GM23338 (cell line): ENCODE results near the gene PPP1R9B. TPM values are rescaled to one million over a fixed set of nuclear protein-coding genes. Genes with fewer than 3 reads are reported as not detected.

Experiments
- ATAC-seq: fragments of 200-7000 bp; cut with Tn5 transposase; 3 replicates; pipeline ENCODE4 v1.9.1; 2020
- DNase-seq: peaks from one replicate; pipeline ENCODE4 v3.0.0-alpha.2; 2015; ENCODE audit warnings: low spot score
- H2AFZ ChIP-seq: fragments of 200-600 bp; sonication (generic); 2 replicates; pipeline ENCODE4 v1.8.0; 2016; ENCODE audit warnings: antibody characterized with exemption, mild to moderate bottlenecking, moderate library complexity
- H3F3A ChIP-seq: fragments of 200-600 bp; sonication (generic); replicated peaks from 2 replicates; pipeline ENCODE4 v1.8.0; 2017; ENCODE audit warnings: antibody characterized with exemption, mixed run types, low read depth
- H3K27ac ChIP-seq: fragments of 200-600 bp; sonication (generic); 2 replicates; pipeline ENCODE4 v1.6.1; 2016; ENCODE audit warnings: low read depth
- H3K27me3 ChIP-seq: fragments of 200-600 bp; sonication (generic); 2 replicates; pipeline ENCODE4 v1.8.0; 2016; ENCODE audit warnings: mild to moderate bottlenecking, mixed run types, moderate library complexity; ENCODE audit not compliant: insufficient read depth
- H3K36me3 ChIP-seq: fragments of 200-600 bp; sonication (generic); 2 replicates; pipeline ENCODE4 v1.8.0; 2016; ENCODE audit warnings: mild to moderate bottlenecking; ENCODE audit not compliant: insufficient read depth
- H3K4me1 ChIP-seq: fragments of 200-600 bp; sonication (generic); 2 replicates; pipeline ENCODE4 v1.8.0; 2016; ENCODE audit warnings: mild to moderate bottlenecking, moderate library complexity; ENCODE audit not compliant: insufficient read depth
- H3K4me2 ChIP-seq: fragments of 200-600 bp; sonication (generic); 2 replicates; pipeline ENCODE4 v1.7.1; 2017; ENCODE audit warnings: mixed run types
- H3K4me3 ChIP-seq: fragments of 200-600 bp; sonication (generic); 2 replicates; pipeline ENCODE4 v1.6.1; 2016; ENCODE audit warnings: mixed run types
- H3K79me2 ChIP-seq: fragments of 200-600 bp; sonication (generic); replicated peaks from 2 replicates; pipeline ENCODE4 v1.8.0; 2017; ENCODE audit warnings: mild to moderate bottlenecking; ENCODE audit not compliant: insufficient read depth
- H3K9me2 ChIP-seq: fragments of 200-600 bp; sonication (generic); 2 replicates; pipeline ENCODE4 v1.8.0; 2017; ENCODE audit not compliant: insufficient read depth
- H4K20me1 ChIP-seq: fragments of 200-600 bp; sonication (generic); replicated peaks from 2 replicates; pipeline ENCODE4 v1.8.0; 2017; ENCODE audit warnings: mild to moderate bottlenecking; ENCODE audit not compliant: insufficient read depth
- H3K27ac Mint-ChIP-seq: 2 replicates; pipeline ENCODE4 v1.8.0; 2020; ENCODE audit warnings: inconsistent platforms, mild to moderate bottlenecking, moderate library complexity, mixed read lengths
- H3K27me3 Mint-ChIP-seq: 3 replicates; pipeline ENCODE4 v1.8.0; 2022; ENCODE audit warnings: low read depth, mild to moderate bottlenecking, moderate library complexity, mixed read lengths, inconsistent platforms; ENCODE audit not compliant: insufficient read depth, poor library complexity
- H3K36me3 Mint-ChIP-seq: 3 replicates; pipeline ENCODE4 v1.8.0; 2021; ENCODE audit warnings: low read depth, mild to moderate bottlenecking, inconsistent platforms, moderate library complexity, mixed read lengths
- H3K4me1 Mint-ChIP-seq: 3 replicates; pipeline ENCODE4 v1.8.0; 2020; ENCODE audit warnings: mild to moderate bottlenecking, inconsistent platforms, mixed read lengths
- H3K4me3 Mint-ChIP-seq: 3 replicates; pipeline ENCODE4 v1.8.0; 2021; ENCODE audit warnings: moderate library complexity, mild to moderate bottlenecking, inconsistent platforms, mixed read lengths
- H3K9me3 Mint-ChIP-seq: 3 replicates; pipeline ENCODE4 v1.8.0; 2020; ENCODE audit warnings: moderate library complexity, mild to moderate bottlenecking, inconsistent platforms, mixed read lengths
- CTCF ChIP-seq, 2 experiments: fragments of 200-600 bp in 1 of 2; sonication (generic) in 1 of 2; conservative IDR thresholded peaks; 2 replicates each; pipeline versions ENCODE4 v1.5.1 to v1.6.1; 2016 to 2017; ENCODE audit warnings: antibody characterized with exemption in 2 of 2, low read depth in 2 of 2, mild to moderate bottlenecking in 2 of 2, moderate library complexity in 1 of 2
- EZH2 ChIP-seq: fragments of 200-600 bp; sonication (generic); IDR thresholded peaks from one replicate; pipeline ENCODE4 v1.8.0; 2017; ENCODE audit warnings: antibody characterized with exemption, mild to moderate bottlenecking, low read depth; ENCODE audit not compliant: unreplicated experiment
- EZH2phosphoT487 ChIP-seq: fragments of 200-600 bp; sonication (generic); IDR thresholded peaks from one replicate; pipeline ENCODE4 v1.8.1; 2018; ENCODE audit warnings: antibody characterized with exemption; ENCODE audit not compliant: unreplicated experiment
- NANOG ChIP-seq: IDR thresholded peaks from 2 replicates; pipeline ENCODE4 v1.6.1; 2016; ENCODE audit warnings: antibody characterized with exemption, borderline replicate concordance
- POLR2AphosphoS5 ChIP-seq: IDR thresholded peaks from 2 replicates; pipeline ENCODE4 v1.6.1; 2016; ENCODE audit warnings: antibody characterized with exemption, low read depth
- REST ChIP-seq: IDR thresholded peaks from one replicate; pipeline ENCODE4 v1.6.1; 2018; ENCODE audit warnings: antibody characterized with exemption; ENCODE audit not compliant: unreplicated experiment
- STAT1 ChIP-seq: IDR thresholded peaks from one replicate; pipeline ENCODE4 v1.6.1; 2016; ENCODE audit warnings: antibody characterized with exemption; ENCODE audit not compliant: unreplicated experiment
- ZNF114 ChIP-seq: fragments of 250-450 bp; sonication (Bioruptor Pico); IDR thresholded peaks from 2 replicates; pipeline ENCODE4 v1.5.0; 2020; ENCODE audit warnings: mild to moderate bottlenecking, moderate library complexity
- polyA plus RNA-seq: library from polyadenylated mRNA; unstranded; fragments of >200 nt; fragmentation: Nextera tagmentation; extraction: Ambion mirVana; gene quantifications from 2 replicates; pipeline ENCODE4 v1.2.1, GENCODE V29; 2016
- total RNA-seq: library from RNA; depleted of rRNA; stranded (reverse); fragments of >200 nt; shearing (Covaris generic); gene quantifications from 2 replicates; pipeline ENCODE4 v1.2.3, GENCODE V29; 2014

Gene PPP1R9B
- total and polyA plus RNA-seq, 2 experiments from 2014 or later, result 2.1 to 10.5 TPM

GRCh38 chr17:50137042-50137441 lies 13.4 kb downstream of the PPP1R9B start (continued):
- TF ChIP-seq POLR2AphosphoS5, result no peak
- no peak for TF ChIP-seq ZNF114 (CRISPR knock-in tag)
- TF ChIP-seq STAT1, result no peak
- TF ChIP-seq EZH2phosphoT487, result no peak
- no peak for TF ChIP-seq NANOG
- no peak for TF ChIP-seq CTCF (conservative IDR thresholded peaks at IDR 0.05; ENCODE audit: low read depth in 2 of 2)
- TF ChIP-seq REST, result no peak
- no peak for TF ChIP-seq EZH2

GRCh38 chr17:50136096-50136687 lies 14.3 kb downstream of the PPP1R9B start:
- Histone ChIP-seq H3K4me1 (peaks cover 26% of the 10 kb centered on the region), H3K9me2 (no peaks in the 10 kb centered on the region), H3K36me3 (no peaks in the 10 kb centered on the region; the same call in 1 of the 2 replicates), H2AFZ (no peak overlapping the region), H3K27me3 (peaks cover 20% of the 10 kb centered on the region), H4K20me1 (no peaks in the 10 kb centered on the region), H3F3A (no peaks in the 10 kb centered on the region), H3K79me2 (no peaks in the 10 kb centered on the region), H3K27ac (no peak overlapping the region), H3K4me2 (no peak overlapping the region), H3K4me3 (no peak overlapping the region)
- no peak for ATAC-seq
- no peak for TF ChIP-seq ZNF114 (CRISPR knock-in tag)
- peaks cover 29% of the 10 kb centered on the region for H3K27me3 Mint-ChIP-seq
- H3K36me3 Mint-ChIP-seq, result peaks cover 27% of the 10 kb centered on the region
- no peaks in the 10 kb centered on the region for H3K9me3 Mint-ChIP-seq
- no peak overlapping the region; the same call in 2 of the 3 replicates for H3K4me3 Mint-ChIP-seq
- H3K4me1 Mint-ChIP-seq, result peaks cover 43% of the 10 kb centered on the region
- no peak overlapping the region for H3K27ac Mint-ChIP-seq
- DNase-seq, result no peak
